H1 (cell line): ENCODE results near the gene ZBTB40. TPM values are rescaled to one million over a fixed set of nuclear protein-coding genes. Genes with fewer than 3 reads are reported as not detected.

ENCODE experiments used
- CHD7 ChIP-seq: fragments of 300-600 bp; sonication (generic); IDR thresholded peaks from 2 replicates; pipeline ENCODE4 v1.7.1; 2012; ENCODE audit warnings: low read length, moderate library complexity, mild to moderate bottlenecking, inconsistent platforms; ENCODE audit not compliant: insufficient replicate concordance
- CTCF ChIP-seq, 3 experiments: IDR thresholded peaks; 1 replicate in 2 of 3; 2 replicates in 1 of 3; pipeline versions ENCODE4 v1.5.1 to v1.6.1; 2011; ENCODE audit warnings: low read length in 3 of 3, mild to moderate bottlenecking in 3 of 3, inconsistent platforms in 2 of 3, low read depth in 1 of 3, moderate library complexity in 1 of 3; ENCODE audit not compliant: insufficient read depth in 1 of 3; ENCODE audit errors: control extremely low read depth in 1 of 3
- NANOG ChIP-seq: IDR thresholded peaks from 2 replicates; pipeline ENCODE4 v1.6.1; 2011; ENCODE audit warnings: low read length, low read depth, mild to moderate bottlenecking, inconsistent platforms; ENCODE audit not compliant: insufficient read depth, poor library complexity, severe bottlenecking
- POLR2AphosphoS5 ChIP-seq: IDR thresholded peaks from 2 replicates; pipeline ENCODE4 v1.6.1; 2011; ENCODE audit warnings: low read depth, low read length
- RAD21 ChIP-seq, 2 experiments: IDR thresholded peaks in 1 of 2; conservative IDR thresholded peaks in 1 of 2; 2 replicates each; pipeline ENCODE4 v1.6.1; 2011; ENCODE audit warnings: low read depth in 2 of 2, low read length in 2 of 2, improper control_type of control experiment in 1 of 2, inconsistent platforms in 1 of 2, mild to moderate bottlenecking in 1 of 2, moderate library complexity in 1 of 2
- SP1 ChIP-seq: IDR thresholded peaks from 2 replicates; pipeline ENCODE4 v1.6.1; 2011; ENCODE audit warnings: low read depth, low read length
- SP4 ChIP-seq: IDR thresholded peaks from 2 replicates; pipeline ENCODE4 v1.6.1; 2012; ENCODE audit warnings: low read length, inconsistent platforms
- YY1 ChIP-seq: IDR thresholded peaks from 2 replicates; pipeline ENCODE4 v1.6.1; 2011; ENCODE audit warnings: low read depth, mild to moderate bottlenecking, low read length
- polyA plus RNA-seq, 7 experiments: library from polyadenylated mRNA; depleted of rRNA in 3 of 7; stranded (reverse) in 5 of 7; unstranded in 2 of 7; fragments of >200 nt in 5 of 7; fragments of 200-250 nt in 2 of 7; gene quantifications; 1 replicate in 5 of 7; 2 replicates in 1 of 7; 4 replicates in 1 of 7; pipeline versions ENCODE4 v1.2.1 to v1.2.3, GENCODE V29; 2011 to 2013; ENCODE audit warnings: missing spikeins in 2 of 7, mixed read lengths in 2 of 7
- total RNA-seq: library from RNA; stranded (reverse); fragmentation: NEBNext Ultra II Directional; extraction: Animal tissue kit (Norgen Biotek cat#: 25700); gene quantifications from 2 replicates; pipeline ENCODE4 v1.2.1, GENCODE V29; 2021

The ZBTB40 gene
- total and polyA plus RNA-seq, 2 of the 8 experiments (the other 6 are each of a cell fraction or from before 2014, with no cell fraction given) = 3.1 to 19.3 TPM

GRCh38 chr1:22540337-22540736, 88.7 kb downstream of the ZBTB40 start (continued):
- TF ChIP-seq CTCF (IDR thresholded peaks at IDR 0.05; ENCODE audit: control extremely low read depth in 1 of 3, insufficient read depth in 1 of 3, low read depth in 1 of 3, low read length in 3 of 3) = no peak
- TF ChIP-seq YY1 = no peak
- TF ChIP-seq SP1 = no peak
- TF ChIP-seq CHD7 = no peak
- no peak for TF ChIP-seq NANOG
- no peak for TF ChIP-seq SP4
- no peak for TF ChIP-seq RAD21 (IDR thresholded peaks at IDR 0.05 in 1 of 2, conservative IDR thresholded peaks at IDR 0.05 in 1 of 2; ENCODE audit: low read depth in 2 of 2, low read length in 2 of 2)
- no peak for TF ChIP-seq POLR2AphosphoS5
